GM23248 (cell line): ENCODE measurements around the gene SMPD3.

Experiments
- EZH2 ChIP-seq: fragments of 200-600 bp; sonication (generic); IDR thresholded peaks from 2 replicates; pipeline ENCODE4 v1.6.1; 2018; ENCODE audit warnings: antibody characterized with exemption, mild to moderate bottlenecking; ENCODE audit not compliant: insufficient read depth, poor library complexity, severe bottlenecking
- EZH2phosphoT487 ChIP-seq: fragments of 200-600 bp; sonication (generic); IDR thresholded peaks from 2 replicates; pipeline ENCODE4 v1.6.1; 2018; ENCODE audit warnings: antibody characterized with exemption, moderate library complexity, mild to moderate bottlenecking, low read depth; ENCODE audit not compliant: insufficient read depth

DNA sequence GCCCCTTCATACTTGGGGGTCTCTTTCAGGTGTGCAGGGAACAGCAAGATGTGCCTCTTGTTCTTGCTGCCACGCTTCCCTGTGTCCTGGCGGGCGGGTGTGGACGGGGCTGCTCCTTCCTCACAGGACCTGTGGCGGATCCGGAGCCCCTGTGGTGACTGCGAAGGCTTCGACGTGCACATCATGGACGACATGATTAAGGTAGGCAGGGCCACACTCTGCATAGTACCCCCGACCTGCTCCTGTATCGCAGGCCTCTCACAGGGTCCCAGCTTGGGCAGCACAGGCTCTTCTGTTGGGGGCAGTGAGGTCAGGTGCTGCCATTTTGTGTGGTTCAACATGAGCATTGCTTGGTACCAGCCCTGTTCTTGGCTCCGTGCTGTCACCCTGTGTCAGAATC is 94.9 kb downstream of the SMPD3 start:
- no peak for TF ChIP-seq EZH2
- TF ChIP-seq EZH2phosphoT487 = no peak
